ENCODE results near the gene F13B.
"Not testable (repeated sequence)": the region's sequence is repeated elsewhere in the genome, so short reads cannot be mapped to it uniquely, and the experiment has no call there.

The F13B gene

DNA sequence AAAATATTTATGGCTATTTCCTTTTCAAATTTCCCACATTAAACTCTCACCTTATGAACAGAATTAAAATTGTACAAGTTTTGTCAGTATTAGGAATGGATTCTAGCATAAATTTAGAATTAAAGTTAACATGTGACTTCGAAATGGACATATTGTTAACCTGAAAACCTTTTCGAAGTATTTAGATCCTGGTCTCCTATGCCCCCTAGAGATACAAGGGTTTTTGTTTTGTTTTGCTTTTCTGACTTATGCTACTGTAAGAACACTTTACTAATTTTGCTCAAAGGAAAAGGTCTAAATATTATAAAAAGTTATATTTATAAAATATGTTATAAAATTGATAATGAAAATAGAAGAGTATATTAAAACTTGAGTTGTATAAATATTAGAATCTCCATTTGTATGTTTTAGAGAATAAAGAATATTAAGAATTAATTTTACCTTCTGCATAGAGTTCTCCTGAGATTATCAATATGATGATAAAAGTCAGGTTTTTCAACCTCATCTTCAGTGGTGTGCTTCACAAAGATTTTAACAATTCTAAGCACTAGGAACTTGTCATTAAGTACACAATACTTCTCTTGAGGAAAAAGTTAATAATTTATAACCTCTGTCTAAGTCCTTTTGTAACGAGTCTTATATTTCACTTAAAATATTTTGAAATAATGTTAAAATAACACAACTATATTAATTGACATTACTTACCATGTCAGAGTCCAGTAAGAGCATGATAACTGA lies at the start of gene F13B:
TSS of gene F13B (minus strand) at position 542 of the 738 bp plus-strand sequence. CDS start at position 505, 37 bp downstream.
- in situ Hi-C loops (cut with MboI; ENCODE audit: low sequenced_read_pairs): no loop called here

GRCh38 chr1:197116156-197116555 lies 49.1 kb upstream of the F13B start:
- in situ Hi-C loops (cut with MboI; ENCODE audit: low sequenced_read_pairs): no loop called here

- in situ Hi-C loops (cut with MboI; ENCODE audit: low sequenced_read_pairs): no loop called here
These were observed 39.8 kb upstream of the F13B start for GRCh38 chr1:197106869-197107268.

DNA sequence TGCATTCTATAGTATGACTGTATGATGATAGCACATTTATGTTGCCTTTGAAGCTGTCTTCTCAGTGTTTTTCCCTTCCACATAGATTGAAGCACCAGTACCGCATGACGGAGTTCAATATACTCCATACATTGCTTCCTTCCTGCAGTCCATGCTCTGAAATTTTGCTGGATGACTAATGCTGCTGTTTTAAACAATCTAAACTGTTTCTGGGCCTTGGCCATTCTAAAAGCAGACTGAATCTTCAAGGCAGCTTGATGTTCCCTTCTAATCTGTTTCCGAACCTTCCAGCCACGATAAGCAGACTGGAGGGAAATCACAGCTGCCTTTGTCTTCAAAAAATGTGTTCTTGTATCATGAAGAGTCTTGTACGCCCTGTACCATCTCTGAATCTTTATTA lies 36.2 kb upstream of the F13B start:
- in situ Hi-C loops (cut with MboI; ENCODE audit: low sequenced_read_pairs): no loop called here

DNA sequence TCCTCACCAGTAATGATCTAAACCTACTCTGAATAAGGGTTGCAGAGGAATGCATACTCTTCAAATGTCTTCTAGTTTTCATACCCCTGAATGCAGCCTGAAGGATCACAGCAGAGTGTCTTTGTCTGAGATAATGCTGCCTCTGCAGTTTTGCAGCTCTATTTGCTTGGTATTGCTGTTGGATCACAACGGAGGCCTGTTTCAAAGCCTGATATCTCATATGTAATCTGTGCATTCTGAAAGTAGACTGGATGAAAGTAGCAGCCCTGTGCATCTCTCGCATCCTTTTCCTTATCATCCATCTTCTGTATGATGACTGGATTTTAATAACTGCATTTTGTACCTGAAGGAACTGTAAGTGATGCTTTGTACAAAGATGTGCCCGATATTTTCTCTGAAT lies 34.9 kb upstream of the F13B start:
- in situ Hi-C loops (cut with MboI; ENCODE audit: low sequenced_read_pairs): no loop called here

DNA sequence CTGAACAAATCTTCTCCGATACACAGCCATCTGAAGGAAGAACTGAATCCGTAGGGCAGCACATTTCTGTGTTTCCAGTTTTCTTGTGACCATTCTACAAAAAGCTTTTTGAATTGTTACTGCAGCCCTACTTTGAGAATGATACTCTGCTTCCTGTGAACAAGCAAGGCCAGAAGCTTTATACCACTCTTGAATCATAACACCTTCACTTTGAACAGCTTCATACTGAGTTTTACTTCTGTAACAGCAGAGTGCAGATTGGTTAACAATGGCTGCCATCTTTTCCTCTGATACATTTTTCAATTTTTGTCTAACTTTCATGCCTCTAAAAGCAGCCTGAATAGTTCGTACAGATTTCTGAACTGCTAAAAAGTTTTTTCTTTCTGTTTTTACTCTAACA lies 33.6 kb upstream of the F13B start:
- in situ Hi-C loops (cut with MboI; ENCODE audit: low sequenced_read_pairs): no loop called here

- in situ Hi-C loops (cut with MboI; ENCODE audit: low sequenced_read_pairs): no loop called here
These were observed 32.4 kb upstream of the F13B start for GRCh38 chr1:197099444-197099843.

- in situ Hi-C loops (cut with MboI; ENCODE audit: low sequenced_read_pairs): not testable (repeated sequence)
These were observed 29.9 kb upstream of the F13B start for GRCh38 chr1:197096971-197097370.

DNA sequence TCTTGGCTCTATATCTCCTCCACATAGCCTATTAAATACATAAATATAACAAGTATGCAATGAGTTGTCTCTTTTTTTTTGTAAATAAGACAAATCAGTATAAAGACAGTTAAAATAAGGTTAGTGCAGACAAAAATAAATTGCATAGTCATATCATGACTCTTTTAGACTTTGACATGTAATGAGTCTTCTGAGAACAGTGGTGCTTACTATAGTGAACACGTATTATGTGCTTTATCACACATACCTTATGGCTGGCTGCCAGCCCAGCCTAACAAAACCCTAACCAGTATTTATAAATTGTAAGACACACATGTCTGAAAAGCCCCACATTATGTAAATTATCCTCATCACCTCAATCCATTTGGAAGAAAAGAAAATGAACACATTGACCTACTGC lies 29.1 kb upstream of the F13B start:
- in situ Hi-C loops (cut with MboI; ENCODE audit: low sequenced_read_pairs): no loop called here

DNA sequence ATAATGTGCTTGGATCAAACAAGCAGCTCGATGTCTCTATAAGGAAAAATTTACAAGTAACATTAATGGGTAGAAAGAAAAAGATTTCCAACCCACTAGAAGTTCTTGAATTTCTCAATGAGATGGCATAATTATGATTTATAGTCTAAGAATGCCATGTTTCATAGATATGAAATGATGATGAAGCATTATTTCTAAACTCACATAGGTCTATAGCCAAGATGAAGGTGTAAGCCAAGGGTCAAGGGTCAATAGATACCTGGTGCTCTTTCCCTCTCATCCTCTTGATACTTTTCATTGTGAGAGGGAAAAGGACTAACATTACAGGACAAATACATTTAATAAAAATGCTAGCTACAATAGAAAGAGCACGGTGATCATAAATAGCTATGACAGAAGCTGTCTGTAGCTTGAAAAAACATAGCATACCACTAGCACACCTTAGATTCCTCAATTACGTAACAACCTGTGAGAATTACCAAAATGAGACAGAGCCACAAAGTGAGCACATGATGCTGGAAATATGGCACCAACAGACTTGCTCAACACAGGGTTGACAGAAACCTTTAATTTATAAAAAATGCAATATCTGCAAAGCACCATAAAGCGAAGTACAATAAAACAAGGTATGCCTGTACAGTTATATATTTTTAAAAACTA lies 26.3 kb upstream of the F13B start:
- in situ Hi-C loops (cut with MboI; ENCODE audit: low sequenced_read_pairs): no loop called here

- in situ Hi-C loops (cut with MboI; ENCODE audit: low sequenced_read_pairs): no loop called here
These were observed 25.5 kb upstream of the F13B start for GRCh38 chr1:197092491-197093023.

- in situ Hi-C loops (cut with MboI; ENCODE audit: low sequenced_read_pairs): no loop called here
These were observed 16.4 kb upstream of the F13B start for GRCh38 chr1:197083474-197083873.

GRCh38 chr1:197081117-197081753 lies 14.2 kb upstream of the F13B start:
- in situ Hi-C loops (cut with MboI; ENCODE audit: low sequenced_read_pairs): no loop called here

DNA sequence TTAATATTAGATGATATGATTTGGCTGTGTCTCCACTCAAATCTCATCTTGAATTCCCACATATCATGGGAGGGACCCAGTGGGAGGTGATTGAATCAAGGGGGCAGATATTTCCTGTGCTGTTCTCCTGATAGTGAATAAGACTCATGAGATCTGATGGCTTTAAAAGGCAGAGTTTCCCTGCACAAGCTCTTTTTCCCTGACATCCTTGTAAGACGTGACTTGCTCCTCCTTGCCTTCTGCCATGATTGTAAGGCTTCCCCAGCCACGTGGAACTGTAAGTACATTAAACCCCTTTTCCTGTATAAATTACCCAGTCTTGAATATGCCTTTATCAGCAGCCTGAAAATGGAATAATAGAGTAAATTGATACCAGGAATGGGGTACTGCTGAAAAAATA lies 13.3 kb upstream of the F13B start:
- in situ Hi-C loops (cut with MboI; ENCODE audit: low sequenced_read_pairs): no loop called here

DNA sequence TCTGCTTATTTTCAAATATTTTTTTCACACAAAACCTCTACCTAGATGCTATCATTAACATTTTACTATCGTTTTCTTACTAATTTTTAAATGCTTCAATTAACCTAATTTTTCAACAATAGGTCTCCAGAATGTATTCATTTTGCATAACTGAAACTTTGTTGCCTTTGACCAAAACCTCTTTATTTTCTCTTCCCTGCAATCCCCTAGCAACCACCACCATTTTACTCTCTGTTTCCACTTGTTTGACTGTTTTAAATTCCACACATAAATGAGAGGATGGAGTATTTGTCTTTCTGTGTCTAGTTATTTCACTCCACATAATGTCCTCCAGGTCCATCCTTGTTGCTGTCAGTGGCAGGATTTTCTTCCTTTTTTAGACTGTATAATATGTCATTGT lies 9.5 kb upstream of the F13B start:
- in situ Hi-C loops (cut with MboI; ENCODE audit: low sequenced_read_pairs): no loop called here

DNA sequence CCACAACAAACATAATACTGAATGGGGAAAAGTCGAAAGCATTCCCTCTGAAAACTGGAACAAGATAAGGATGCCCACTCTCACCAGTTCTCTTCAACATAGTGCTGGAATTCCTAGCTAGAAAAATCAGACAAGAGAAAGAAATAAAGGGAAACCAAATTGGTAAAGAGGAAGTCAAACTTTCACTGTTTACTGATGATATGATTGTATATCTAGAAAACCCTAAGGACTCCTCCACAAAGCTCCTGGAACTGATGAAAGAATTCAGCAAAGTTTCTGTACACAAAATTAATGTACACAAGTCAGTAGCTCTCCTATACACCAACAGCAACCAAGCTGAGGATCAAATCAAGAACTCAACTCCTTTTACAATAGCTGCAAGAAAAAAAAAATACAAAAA lies 6.9 kb upstream of the F13B start:
- in situ Hi-C loops (cut with MboI; ENCODE audit: low sequenced_read_pairs): no loop called here

GRCh38 chr1:197067457-197067818 lies 378 bp upstream of the F13B start:
- in situ Hi-C loops (cut with MboI; ENCODE audit: low sequenced_read_pairs): no loop called here

DNA sequence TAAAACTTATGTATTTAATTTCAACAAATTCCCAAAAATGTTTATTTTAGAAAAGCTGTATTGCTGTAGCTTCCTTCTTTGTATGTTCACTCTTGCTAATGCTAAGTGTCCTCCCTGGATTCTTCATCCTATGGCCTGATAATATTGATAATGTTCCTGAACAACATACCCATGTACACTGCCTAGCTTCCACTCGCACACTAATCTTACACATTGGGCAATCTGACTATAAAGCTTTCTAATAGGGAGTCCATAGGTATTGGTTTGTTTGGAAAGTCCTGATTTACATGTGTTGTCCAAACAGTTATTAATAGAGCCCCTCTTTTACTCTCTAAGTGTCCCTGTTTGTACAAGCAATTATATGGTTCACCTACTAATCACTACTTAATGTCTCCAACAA lies 783 bp downstream of the F13B start:
- in situ Hi-C loops (cut with MboI; ENCODE audit: low sequenced_read_pairs): no loop called here

GRCh38 chr1:197065559-197065958 lies 1.5 kb downstream of the F13B start:
- in situ Hi-C loops (cut with MboI; ENCODE audit: low sequenced_read_pairs): no loop called here

GRCh38 chr1:197063212-197063611 lies 3.8 kb downstream of the F13B start:
- in situ Hi-C loops (cut with MboI; ENCODE audit: low sequenced_read_pairs): no loop called here

GRCh38 chr1:197062692-197063091 lies 4.4 kb downstream of the F13B start:
- in situ Hi-C loops (cut with MboI; ENCODE audit: low sequenced_read_pairs): no loop called here

- in situ Hi-C loops (cut with MboI; ENCODE audit: low sequenced_read_pairs): no loop called here
These were observed 18.0 kb downstream of the F13B start for GRCh38 chr1:197049100-197049499.
